HG03095 (cell line): ENCODE data around the gene PRKAG2.

Experiments used
- ATAC-seq: cut with Tn5 transposase; IDR thresholded peaks from one replicate; pipeline ENCODE4 v1.9.1; 2021; ENCODE audit warnings: moderate library complexity; ENCODE audit not compliant: unreplicated experiment

PRKAG2 gene

GRCh38 chr7:151683615-151684407, 193.1 kb downstream of the PRKAG2 start:
- no peak for ATAC-seq

- no peak for ATAC-seq
Observed at GRCh38 chr7:151682831-151683614, 193.9 kb downstream of the PRKAG2 start.

- no peak for ATAC-seq
Observed at GRCh38 chr7:151681726-151682125, 195.2 kb downstream of the PRKAG2 start.

- no peak for ATAC-seq
Observed at GRCh38 chr7:151680810-151681209, 196.1 kb downstream of the PRKAG2 start.

GRCh38 chr7:151679881-151680612, 196.9 kb downstream of the PRKAG2 start:
- no peak for ATAC-seq

GRCh38 chr7:151679071-151679708, 197.7 kb downstream of the PRKAG2 start:
- ATAC-seq = no peak

GRCh38 chr7:151678227-151678604, 198.7 kb downstream of the PRKAG2 start:
- no peak for ATAC-seq

GRCh38 chr7:151677581-151678226, 199.2 kb downstream of the PRKAG2 start:
- ATAC-seq = no peak

GRCh38 chr7:151676759-151677158, 200.2 kb downstream of the PRKAG2 start:
- no peak for ATAC-seq

- no peak for ATAC-seq
Observed at GRCh38 chr7:151675196-151675920, 201.6 kb downstream of the PRKAG2 start.

- no peak for ATAC-seq
Observed at GRCh38 chr7:151674161-151674920, 202.6 kb downstream of the PRKAG2 start.

- ATAC-seq = no peak
Observed at GRCh38 chr7:151673216-151673615, 203.7 kb downstream of the PRKAG2 start.

GRCh38 chr7:151672716-151673115, 204.2 kb downstream of the PRKAG2 start:
- ATAC-seq = no peak

- no peak for ATAC-seq
Observed at GRCh38 chr7:151671514-151671913, 205.4 kb downstream of the PRKAG2 start.

- no peak for ATAC-seq
Observed at GRCh38 chr7:151669762-151670161, 207.2 kb downstream of the PRKAG2 start.

- no peak for ATAC-seq
Observed at GRCh38 chr7:151666886-151667285, 210.0 kb downstream of the PRKAG2 start.

- no peak for ATAC-seq
Observed at GRCh38 chr7:151665368-151665767, 211.5 kb downstream of the PRKAG2 start.

GRCh38 chr7:151664268-151664667, 212.6 kb downstream of the PRKAG2 start:
- no peak for ATAC-seq
